Measurements from ENCODE around the gene BARX2. TPM values are rescaled to one million over a fixed set of nuclear protein-coding genes. Genes with fewer than 3 reads are reported as not detected.

Gene BARX2
- total RNA-seq, 1 donor from 2014 or later = 14.3 TPM

DNA sequence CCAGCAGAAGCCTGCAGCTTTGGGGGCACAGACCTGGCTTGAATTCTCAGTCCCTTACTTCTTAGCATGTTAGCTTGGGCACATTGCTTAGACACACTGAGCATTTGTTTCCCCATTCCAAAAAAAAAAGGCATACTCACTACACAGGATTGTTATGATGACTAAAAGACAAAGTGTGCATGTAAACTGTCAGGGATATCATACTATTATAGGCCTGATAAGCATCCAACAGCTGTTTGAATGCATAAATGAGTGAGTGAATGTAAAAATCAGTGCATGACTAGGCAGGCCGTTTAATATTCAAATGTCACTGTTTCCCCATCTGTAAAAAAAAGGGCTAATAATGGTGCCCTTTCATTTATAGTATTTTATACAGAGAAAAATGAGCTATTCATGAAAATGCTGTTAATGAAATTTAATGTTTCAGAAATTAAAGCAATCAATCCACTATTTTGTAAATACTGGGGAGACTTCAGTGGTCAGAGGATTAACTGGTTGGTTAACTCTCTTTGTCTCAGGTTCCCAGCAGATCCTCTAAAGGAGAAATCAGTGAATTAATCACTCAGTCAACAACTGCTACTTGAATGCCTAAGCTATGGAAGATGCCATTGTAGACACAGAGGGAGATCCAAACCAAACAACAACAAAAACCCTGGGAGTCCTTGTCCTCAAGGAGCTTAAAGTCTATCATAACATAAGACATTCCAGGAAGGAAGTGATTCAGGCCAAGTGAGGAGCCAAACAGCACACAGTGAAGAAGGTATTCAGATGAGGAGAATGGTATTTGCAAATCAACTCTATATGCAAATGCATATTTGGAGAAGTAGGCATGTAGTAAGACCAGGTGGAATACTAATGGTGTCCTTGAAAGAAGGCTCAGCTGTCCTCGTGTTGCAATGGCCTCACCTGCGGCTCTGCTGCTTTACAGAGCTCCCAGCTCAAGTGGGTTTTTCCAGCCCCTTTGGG, 26.8 kb downstream of the BARX2 start:
- no peak for DNase-seq

DNA sequence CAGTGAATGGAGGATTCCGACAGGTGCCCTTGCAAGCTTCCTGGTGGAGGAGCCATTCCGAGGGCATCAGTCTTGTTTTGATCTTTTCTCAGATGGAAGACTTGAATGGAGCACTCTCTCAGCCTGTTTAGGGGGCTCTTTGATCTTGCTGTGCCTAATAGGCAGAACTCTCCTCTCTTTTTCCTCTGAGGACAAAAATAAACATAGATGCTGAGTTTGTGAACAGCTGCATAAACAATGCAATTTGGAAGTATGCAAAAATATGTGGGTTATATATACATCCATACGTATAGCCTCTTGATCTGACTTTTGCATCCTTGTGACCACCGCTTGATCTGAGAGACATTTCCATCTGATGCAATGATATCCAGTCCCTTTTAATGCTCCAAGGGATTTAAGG, 29.1 kb downstream of the BARX2 start:
- peak; percentile 57 for DNase-seq

DNA sequence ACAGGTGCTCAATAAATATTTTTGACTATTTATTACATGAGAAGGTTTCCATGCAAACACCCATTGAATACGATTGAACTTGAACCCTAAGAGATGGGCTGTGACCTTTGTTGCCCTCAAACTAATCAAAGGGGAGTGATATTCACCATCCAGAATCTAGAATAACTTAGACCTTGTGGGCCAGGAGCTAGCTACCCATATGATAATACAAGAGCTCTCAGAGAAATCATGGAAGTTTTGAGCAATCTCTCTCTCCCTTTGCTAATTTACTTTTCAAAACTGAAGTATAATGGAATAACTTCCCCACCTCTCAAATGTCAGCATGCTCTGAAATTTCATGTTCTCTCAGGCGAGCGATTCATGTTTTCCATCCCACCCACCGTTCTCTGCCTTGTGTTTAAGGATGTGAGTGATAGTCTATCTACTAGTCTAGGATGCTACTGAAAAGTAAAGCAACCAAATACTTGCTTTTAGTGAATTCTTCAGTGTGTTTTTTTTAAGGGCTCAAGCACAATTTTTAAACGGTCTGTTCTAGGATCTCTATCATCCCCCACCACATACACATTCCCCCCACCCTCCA, 33.3 kb downstream of the BARX2 start:
- no peak for DNase-seq

- peak; percentile 61 for DNase-seq
Measured at GRCh38 chr11:129410395-129410960, 34.8 kb downstream of the BARX2 start.

- DNase-seq = no peak
Measured at GRCh38 chr11:129412494-129412893, 36.8 kb downstream of the BARX2 start.

- DNase-seq = no peak
Measured at GRCh38 chr11:129414144-129414872, 38.7 kb downstream of the BARX2 start.

GRCh38 chr11:129416080-129416820, 40.6 kb downstream of the BARX2 start:
- no peak for DNase-seq

DNA sequence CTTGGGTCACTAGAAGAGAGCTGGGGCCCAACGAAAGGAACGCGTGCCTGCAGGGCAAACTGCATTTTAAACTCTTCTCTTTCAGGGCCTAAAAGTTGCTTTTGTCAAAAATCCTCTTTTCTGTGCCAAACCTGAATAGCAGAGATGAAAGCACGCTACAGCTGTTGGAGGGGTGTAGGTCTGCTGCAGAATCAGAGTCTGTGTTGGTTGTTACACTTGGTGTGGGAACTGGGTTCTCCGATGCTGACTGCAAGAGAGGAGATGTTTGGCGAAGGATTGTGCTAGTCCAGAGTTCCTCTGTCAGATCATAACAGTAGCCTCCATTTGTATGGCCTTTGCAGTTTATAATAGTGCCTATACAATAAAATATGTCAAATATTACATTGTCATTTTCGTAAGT, 41.8 kb downstream of the BARX2 start:
- DNase-seq = peak; percentile 57

- peak; percentile 30 for DNase-seq
Measured at GRCh38 chr11:129418039-129418438, 42.4 kb downstream of the BARX2 start.

- DNase-seq = no peak
Measured at GRCh38 chr11:129419386-129419785, 43.7 kb downstream of the BARX2 start.

- DNase-seq = no peak
Measured at GRCh38 chr11:129423426-129423825, 47.8 kb downstream of the BARX2 start.

GRCh38 chr11:129425214-129425613, 49.6 kb downstream of the BARX2 start:
- peak; percentile 46 for DNase-seq

GRCh38 chr11:129426038-129426437, 50.4 kb downstream of the BARX2 start:
- peak; percentile 67 for DNase-seq

DNA sequence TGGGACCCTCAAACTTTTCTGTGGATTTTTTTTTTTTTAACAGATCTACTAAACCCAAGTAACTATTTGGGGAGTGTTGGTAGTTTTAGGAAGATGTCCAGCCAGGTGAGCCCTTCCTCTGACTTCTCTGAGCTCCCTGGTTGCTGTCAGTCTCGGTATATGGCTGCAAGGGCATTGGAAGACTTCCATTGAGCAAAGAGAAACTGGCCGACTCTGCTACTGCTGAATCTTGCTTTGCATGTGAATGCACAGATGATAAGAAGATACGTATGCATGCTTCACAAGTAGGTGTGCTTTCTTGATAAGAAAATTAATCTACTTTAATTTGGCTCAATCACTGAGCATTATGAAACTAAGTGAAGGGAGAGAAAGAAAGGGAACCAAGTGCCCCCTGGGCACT, 51.1 kb downstream of the BARX2 start:
- no peak for DNase-seq

- DNase-seq = no peak
Measured at GRCh38 chr11:129427376-129427775, 51.7 kb downstream of the BARX2 start.

GRCh38 chr11:129427816-129428406, 52.3 kb downstream of the BARX2 start:
- DNase-seq = peak; percentile 56

- peak; percentile 51 for DNase-seq
Measured at GRCh38 chr11:129428557-129428956, 52.9 kb downstream of the BARX2 start.

GRCh38 chr11:129434641-129435498, 59.2 kb downstream of the BARX2 start:
- DNase-seq = no peak

DNA sequence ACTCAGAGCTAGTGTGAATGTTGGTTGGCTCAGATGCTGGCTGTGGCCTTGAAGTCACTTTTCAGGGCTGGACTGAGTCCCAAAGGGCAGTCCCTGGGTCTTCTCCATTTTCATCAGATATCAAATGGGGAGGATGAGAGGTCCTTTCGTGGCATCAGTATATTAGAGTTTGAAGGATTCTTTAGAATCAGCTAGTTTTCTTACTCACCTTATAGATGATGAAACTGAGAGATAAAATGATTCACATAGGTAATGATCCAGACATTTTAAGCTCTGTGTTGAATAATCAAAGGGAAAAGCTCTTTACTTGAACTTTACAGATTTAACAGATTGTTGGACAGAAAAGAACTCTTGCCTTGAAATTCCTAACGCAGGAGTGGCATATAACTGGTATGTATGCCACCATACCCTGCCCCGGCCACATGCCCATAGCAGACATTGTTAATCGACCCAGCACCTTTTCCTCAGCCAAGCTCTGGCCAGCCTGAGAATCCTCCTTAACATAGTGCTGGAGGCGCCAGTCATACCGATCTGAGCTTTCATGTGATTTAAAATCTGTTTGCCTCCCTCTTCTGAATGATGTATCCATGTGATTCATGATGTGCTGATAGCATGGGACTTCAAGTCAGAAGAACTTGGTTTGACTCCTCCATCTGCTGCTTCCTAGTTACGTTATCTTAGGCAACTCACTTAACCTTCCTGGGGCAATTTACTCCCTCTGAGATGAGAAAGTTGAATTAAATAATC, 60.0 kb downstream of the BARX2 start:
- DNase-seq = no peak

- no peak for DNase-seq
Measured at GRCh38 chr11:129436573-129436972, 60.9 kb downstream of the BARX2 start.

All from tongue (tissue), 2 donors.